Rectal smooth muscle tissue (tissue), 1 donor: ENCODE results near the gene ARHGEF28.

Experiments used
- H3K27ac ChIP-seq: one replicate; pipeline ENCODE4 v1.7.0; 2013; ENCODE audit warnings: low read depth, low read length, inconsistent platforms
- H3K27me3 ChIP-seq: one replicate; pipeline ENCODE4 v1.7.0; 2013; ENCODE audit warnings: low read length; ENCODE audit not compliant: control insufficient read depth, insufficient read depth
- H3K36me3 ChIP-seq: one replicate; pipeline ENCODE4 v1.7.0; 2013; ENCODE audit warnings: low read length; ENCODE audit not compliant: control insufficient read depth, insufficient read depth
- H3K4me1 ChIP-seq: one replicate; pipeline ENCODE4 v1.7.0; 2013; ENCODE audit warnings: low read length; ENCODE audit not compliant: control insufficient read depth, insufficient read depth
- H3K4me3 ChIP-seq: one replicate; pipeline ENCODE4 v1.7.0; 2013; ENCODE audit warnings: low read length
- H3K9ac ChIP-seq: one replicate; pipeline ENCODE4 v1.7.0; 2013; ENCODE audit warnings: low read length

ARHGEF28 gene

DNA sequence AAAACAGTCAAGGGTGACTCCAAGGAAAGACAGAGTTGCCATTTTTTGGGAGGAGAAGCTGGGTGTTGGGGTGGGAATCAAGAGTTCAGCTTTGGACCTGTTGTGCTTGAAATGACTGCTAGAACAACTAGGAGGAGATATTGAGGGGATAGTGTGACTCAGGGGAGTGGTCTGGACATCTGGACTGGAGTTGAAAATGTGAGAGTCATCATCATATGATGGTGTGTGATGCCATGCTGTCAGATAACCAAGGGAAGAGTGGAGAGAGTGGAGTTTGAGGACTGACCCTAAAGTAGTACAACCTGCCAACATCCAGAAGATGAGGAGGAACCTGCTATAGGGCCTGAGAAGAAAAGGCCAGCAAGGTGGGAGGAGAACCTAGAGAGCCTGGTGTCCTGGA is 199.7 kb downstream of the ARHGEF28 start:
- H3K36me3 ChIP-seq: no peaks in the 10 kb centered on the region
- H3K27ac ChIP-seq: no peak overlapping the region
- no peak overlapping the region for H3K4me3 ChIP-seq
- H3K27me3 ChIP-seq: no peaks in the 10 kb centered on the region
- no peaks in the 10 kb centered on the region for H3K4me1 ChIP-seq
- no peak overlapping the region for H3K9ac ChIP-seq

DNA sequence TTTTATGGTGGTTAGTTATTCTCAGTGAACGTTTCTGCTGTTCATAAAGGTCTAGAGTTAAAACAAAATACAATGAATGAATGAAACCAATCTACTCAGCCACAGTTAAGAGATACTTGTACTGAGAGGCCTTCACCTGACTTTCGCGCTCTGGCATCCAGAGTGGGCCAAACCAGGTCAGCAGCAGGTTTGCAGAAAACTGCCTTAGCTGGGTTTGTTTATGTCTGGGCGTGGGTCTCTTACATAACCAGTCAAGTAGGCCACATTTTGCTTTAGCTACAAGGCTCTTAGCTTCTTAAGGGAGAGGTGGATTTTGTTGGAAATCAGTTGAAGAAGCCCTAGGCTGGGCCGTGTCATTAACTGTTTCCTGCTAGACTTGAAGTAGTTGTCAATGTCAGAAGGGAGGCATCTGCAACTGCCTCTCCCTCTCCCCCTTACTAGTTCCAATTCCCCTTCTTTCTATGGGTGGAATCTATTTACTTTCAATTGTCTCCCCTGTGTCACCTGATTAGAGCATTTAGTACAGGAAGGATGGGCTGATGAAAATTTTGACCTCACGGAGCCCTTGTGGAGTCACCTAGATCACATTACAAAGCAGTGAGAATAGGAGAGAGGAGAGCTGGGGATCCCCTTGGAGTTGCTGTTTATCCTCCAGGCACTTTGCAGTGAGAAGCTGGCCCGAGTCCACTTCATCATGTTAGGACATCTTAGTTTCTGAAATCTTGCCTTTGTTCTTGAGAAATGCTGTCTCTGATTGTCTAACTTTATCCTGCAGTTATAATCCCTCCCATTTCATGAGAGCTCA is 200.5 kb downstream of the ARHGEF28 start:
- Histone ChIP-seq H3K4me3 (no peak overlapping the region), H3K27ac (no peak overlapping the region), H3K4me1 (no peaks in the 10 kb centered on the region), H3K36me3 (no peaks in the 10 kb centered on the region), H3K9ac (no peak overlapping the region), H3K27me3 (no peaks in the 10 kb centered on the region)

DNA sequence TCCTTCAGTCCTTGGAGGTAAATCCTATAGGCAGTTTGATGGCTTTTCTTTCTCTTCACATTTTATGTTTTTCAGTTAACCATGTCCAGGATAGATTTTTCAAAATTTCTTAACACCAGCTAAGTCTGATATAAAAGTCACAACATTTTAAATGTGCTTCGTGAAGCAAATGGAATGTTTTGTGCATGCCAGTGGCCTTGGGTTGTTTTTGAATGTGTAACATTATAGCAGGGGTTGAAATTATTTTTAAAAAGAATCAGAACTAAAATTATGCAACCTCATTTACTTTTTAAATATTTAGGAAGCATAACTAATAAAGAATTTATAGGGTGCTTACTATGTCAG is 201.1 kb downstream of the ARHGEF28 start:
- Histone ChIP-seq H3K27me3 (no peaks in the 10 kb centered on the region), H3K9ac (no peak overlapping the region), H3K4me1 (no peaks in the 10 kb centered on the region), H3K27ac (no peak overlapping the region), H3K36me3 (no peaks in the 10 kb centered on the region), H3K4me3 (no peak overlapping the region)

DNA sequence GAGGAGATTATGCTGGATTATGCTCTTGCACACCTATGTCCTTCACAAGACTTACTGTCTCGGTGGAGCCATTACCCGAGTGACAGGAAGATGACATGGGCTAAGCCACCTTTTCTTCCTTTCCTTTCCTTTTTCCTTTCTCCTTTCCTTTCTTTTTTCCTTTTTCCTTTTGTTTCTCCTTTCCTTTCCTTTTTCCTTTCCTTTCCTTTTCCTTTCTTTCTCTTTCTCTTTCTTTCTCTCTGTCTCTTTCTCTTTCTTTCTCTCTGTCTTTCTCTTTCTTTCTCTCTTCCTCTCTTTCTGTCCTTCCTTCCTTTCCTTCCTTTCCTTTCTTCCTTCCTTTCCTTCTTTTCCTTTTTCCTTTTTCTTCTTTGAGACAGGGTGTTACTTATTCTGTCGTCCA is 202.5 kb downstream of the ARHGEF28 start:
- no peak overlapping the region for H3K27ac ChIP-seq
- H3K27me3 ChIP-seq: no peaks in the 10 kb centered on the region
- H3K4me3 ChIP-seq: no peak overlapping the region
- H3K36me3 ChIP-seq: no peaks in the 10 kb centered on the region
- no peaks in the 10 kb centered on the region for H3K4me1 ChIP-seq
- H3K9ac ChIP-seq: no peak overlapping the region

DNA sequence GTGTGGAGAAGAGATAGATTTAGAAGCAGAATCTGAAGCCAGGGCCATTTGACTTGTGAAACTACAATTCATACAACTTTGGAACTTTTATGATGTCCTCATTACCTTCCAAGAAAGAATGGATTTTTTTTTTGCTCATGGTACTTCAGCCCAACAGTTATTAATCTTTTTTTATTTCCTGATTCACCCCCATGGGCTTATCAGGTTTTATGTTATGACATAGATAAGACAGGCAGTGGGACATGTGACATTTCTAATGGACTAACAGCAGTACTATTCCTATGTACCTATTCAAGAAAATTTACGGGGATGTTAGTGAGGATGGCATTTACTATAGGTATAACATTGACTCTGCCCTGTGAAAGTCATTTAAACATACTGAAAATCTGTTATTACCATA is 204.7 kb downstream of the ARHGEF28 start:
- Histone ChIP-seq H3K27ac (no peak overlapping the region), H3K4me1 (no peaks in the 10 kb centered on the region)

DNA sequence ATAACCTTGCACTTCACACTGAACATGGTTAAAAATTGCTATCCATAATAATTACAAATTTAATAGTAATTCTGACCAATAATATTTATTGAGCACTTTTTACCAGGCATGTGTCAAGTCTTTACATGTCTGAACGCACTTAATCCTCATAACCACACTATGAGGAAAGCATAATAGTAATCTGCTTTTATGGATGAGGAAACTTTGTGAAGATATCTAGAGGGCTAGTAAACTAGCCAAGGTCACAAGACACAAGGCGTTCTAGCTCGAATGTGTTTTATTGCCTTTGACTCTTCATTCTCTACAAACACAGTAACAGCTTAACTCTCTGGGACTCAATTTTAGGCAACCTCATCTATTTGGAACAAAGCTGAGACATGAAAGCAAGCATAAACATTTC is 205.1 kb downstream of the ARHGEF28 start:
- Histone ChIP-seq H3K27ac (no peak overlapping the region), H3K27me3 (no peaks in the 10 kb centered on the region)

More for the DNA sequence above, 204.7 kb downstream of the ARHGEF28 start:
- H3K36me3 ChIP-seq: no peaks in the 10 kb centered on the region
- H3K4me3 ChIP-seq: no peak overlapping the region
- no peaks in the 10 kb centered on the region for H3K27me3 ChIP-seq
- no peak overlapping the region for H3K9ac ChIP-seq

DNA sequence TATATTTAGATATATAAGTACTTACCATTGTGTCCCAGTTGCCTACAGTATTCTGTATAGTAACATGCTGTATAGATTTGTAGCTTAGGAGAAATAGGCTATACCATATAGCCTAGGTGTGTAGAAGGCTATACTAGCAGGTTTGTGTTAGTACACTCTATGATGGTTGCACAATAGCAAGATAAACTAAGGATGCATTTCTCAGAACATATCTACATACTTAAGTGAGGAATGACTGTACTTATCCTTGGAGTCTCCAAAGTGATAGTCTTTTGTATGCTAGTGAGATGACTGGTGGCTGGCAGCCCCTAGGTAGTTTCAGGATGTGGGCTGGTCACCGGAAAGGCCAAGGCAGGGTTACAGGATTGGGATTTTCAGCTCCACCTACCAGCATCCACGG is 208.7 kb downstream of the ARHGEF28 start:
- Histone ChIP-seq H3K9ac (no peak overlapping the region), H3K36me3 (no peaks in the 10 kb centered on the region), H3K27me3 (no peaks in the 10 kb centered on the region), H3K4me1 (no peaks in the 10 kb centered on the region), H3K4me3 (no peak overlapping the region), H3K27ac (no peak overlapping the region)

More for the DNA sequence above, 205.1 kb downstream of the ARHGEF28 start:
- Histone ChIP-seq H3K4me3 (no peak overlapping the region), H3K9ac (no peak overlapping the region), H3K36me3 (no peaks in the 10 kb centered on the region), H3K4me1 (no peaks in the 10 kb centered on the region)

DNA sequence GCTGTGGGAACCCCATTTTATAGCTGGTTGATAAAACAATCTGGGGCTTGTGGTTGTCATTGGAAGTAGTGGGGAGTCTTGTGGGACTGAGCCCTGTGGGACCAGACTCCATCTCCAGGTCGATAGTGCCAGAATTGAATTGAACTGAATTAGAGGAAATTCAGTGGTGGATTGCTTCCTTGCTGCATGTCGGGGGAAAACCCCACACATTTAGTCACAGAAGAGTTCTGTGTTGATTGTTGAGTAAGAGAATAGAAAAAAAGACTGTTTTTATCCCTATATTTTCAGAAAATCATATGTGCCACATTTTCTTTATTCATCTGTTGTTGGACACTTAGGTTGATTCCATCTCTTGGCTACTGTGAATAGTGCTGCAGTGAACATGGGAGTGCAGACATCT is 209.7 kb downstream of the ARHGEF28 start:
- no peak overlapping the region for H3K9ac ChIP-seq
- H3K4me3 ChIP-seq: no peak overlapping the region
- no peaks in the 10 kb centered on the region for H3K36me3 ChIP-seq
- no peak overlapping the region for H3K27ac ChIP-seq
- H3K27me3 ChIP-seq: no peaks in the 10 kb centered on the region
- H3K4me1 ChIP-seq: no peaks in the 10 kb centered on the region

DNA sequence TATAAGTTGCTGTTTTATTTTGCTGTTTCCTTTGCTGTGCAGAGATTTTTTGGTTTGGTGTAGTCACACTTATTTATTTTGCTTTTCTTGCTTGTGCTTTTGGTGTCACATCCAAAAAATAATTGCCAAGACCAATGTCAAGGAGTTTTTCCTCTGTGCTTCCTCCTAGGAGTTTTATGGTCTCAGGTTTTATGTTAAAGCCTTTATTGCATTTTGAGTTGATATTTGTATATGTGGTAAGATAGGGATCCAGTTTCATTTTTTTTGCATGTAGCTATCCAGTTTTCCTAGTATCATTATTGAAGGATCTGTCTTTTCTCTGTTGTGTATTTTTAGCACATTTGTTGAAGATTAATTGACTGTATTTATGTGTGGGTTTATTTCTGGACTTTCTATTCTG is 210.6 kb downstream of the ARHGEF28 start:
- Histone ChIP-seq H3K27ac (no peak overlapping the region), H3K36me3 (no peaks in the 10 kb centered on the region), H3K27me3 (no peaks in the 10 kb centered on the region)

DNA sequence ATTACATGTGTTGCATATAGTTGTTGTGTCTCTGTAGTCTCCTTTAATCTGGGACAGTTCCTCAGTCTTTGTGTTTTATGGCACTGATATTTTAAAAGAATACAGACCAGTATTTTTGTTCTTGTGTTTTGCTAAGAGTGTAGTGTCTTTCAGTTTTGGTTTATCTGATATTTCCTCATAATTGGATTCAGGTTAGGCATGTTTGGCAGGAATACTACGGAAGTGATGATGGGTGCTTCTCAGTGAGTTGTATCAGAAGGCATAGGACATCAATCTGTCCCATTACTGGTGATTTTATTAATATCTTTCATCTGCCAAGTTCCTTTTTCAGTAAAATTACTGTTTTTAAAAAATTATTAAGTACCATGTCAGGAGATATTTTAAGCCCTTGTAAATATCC is 212.9 kb downstream of the ARHGEF28 start:
- Histone ChIP-seq H3K4me3 (no peak overlapping the region), H3K36me3 (no peaks in the 10 kb centered on the region), H3K4me1 (no peaks in the 10 kb centered on the region), H3K9ac (no peak overlapping the region), H3K27me3 (no peaks in the 10 kb centered on the region), H3K27ac (no peak overlapping the region)

More for the DNA sequence above, 210.6 kb downstream of the ARHGEF28 start:
- H3K9ac ChIP-seq: no peak overlapping the region
- no peaks in the 10 kb centered on the region for H3K4me1 ChIP-seq
- no peak overlapping the region for H3K4me3 ChIP-seq

DNA sequence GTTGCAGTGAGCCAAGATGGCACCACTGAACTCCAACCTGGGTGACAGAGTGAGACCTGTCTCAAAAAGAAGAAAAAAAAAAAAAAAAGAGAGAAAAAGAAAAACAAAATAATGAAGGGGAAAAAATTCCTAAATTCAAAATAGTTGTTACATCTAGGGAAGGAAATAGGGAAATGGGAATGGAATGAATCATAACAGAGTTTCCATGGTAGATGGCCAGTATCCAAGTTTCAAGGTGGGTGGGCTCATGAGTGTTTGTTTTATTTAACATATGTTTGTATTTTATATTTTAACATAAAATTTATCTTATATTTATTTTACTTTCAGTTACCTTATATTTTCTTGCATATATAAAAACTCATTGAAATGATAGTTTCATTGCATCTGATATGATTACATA is 215.6 kb downstream of the ARHGEF28 start:
- Histone ChIP-seq H3K36me3 (no peaks in the 10 kb centered on the region), H3K4me3 (no peak overlapping the region), H3K9ac (no peak overlapping the region), H3K27me3 (no peaks in the 10 kb centered on the region), H3K4me1 (no peaks in the 10 kb centered on the region), H3K27ac (no peak overlapping the region)

DNA sequence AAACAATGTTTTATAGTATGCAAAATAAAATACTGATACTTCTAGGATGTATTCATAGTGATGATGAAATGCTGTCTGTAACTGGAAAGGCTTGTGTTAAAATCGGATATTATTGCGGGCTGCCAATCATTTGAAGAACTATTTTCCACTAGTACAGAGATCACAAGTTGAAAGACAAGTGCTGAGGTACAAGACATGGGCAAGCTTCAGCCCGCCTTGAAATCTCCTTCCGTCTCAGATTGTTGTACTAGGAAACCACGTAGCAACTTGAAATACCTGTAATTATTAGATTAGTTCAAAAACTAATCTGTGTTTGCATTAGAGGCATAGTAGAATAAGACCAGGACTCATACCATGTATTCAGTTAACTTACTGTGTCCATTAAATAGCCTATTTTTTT is 218.2 kb downstream of the ARHGEF28 start:
- no peaks in the 10 kb centered on the region for H3K27me3 ChIP-seq
- no peak overlapping the region for H3K27ac ChIP-seq

DNA sequence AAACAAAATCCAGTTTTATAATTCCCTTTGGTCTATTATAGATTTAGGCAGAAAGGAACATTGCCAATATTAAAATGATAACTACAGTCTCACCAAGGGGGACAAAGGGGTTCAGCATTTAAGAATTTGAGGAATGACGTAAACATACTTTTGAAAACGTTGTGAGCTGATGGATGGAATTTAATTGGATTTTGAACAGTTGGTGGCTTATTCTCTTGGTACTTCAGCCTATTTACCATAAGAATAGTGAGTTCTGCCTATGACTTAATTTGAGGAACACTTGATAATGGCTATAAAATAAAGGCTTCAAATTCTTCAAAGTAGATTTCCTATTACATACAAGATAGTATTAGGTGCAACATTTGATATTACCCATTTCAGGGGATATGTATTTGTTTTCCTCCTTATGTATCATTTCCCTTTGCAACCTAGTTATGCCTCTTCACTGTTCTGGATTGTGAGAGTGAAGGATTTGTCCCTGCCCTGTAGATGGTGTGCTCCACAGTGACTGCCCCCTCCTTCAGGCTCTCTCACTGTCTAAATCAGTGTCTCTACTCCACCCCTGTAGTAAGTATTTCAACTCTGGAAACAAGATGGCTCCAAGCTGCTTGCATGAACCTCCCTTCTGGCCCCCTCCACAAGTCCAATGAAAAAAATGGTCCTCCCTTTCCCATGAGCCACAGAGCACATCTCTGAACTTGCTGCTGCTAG is 225.6 kb downstream of the ARHGEF28 start:
- Histone ChIP-seq H3K4me1 (no peaks in the 10 kb centered on the region), H3K9ac (no peak overlapping the region), H3K36me3 (no peaks in the 10 kb centered on the region), H3K27me3 (no peaks in the 10 kb centered on the region), H3K4me3 (no peak overlapping the region), H3K27ac (no peak overlapping the region)

More for the DNA sequence above, 218.2 kb downstream of the ARHGEF28 start:
- no peak overlapping the region for H3K4me3 ChIP-seq
- no peaks in the 10 kb centered on the region for H3K4me1 ChIP-seq
- H3K36me3 ChIP-seq: no peaks in the 10 kb centered on the region
- no peak overlapping the region for H3K9ac ChIP-seq
